MM.1S (cell line): ENCODE data around the gene CXorf58.
A peak's percentile ranks its signal among the peaks of the same experiment; 100 is the strongest.
"Not testable (repeated sequence)": the region's sequence is repeated elsewhere in the genome, so short reads cannot be mapped to it uniquely, and the experiment has no call there.

Experiments
- DNase-seq: peaks from one replicate; pipeline ENCODE4 v3.0.0-alpha.2; 2015
- H2AFZ ChIP-seq: fragments of 300-600 bp; sonication (generic); 2 replicates; pipeline ENCODE4 v1.6.0; 2016; ENCODE audit warnings: antibody characterized with exemption, low read length
- H3F3A ChIP-seq: fragments of 300-600 bp; sonication (generic); 2 replicates; pipeline ENCODE4 v1.6.1; 2016; ENCODE audit warnings: mild to moderate bottlenecking, antibody characterized with exemption, low read length, moderate library complexity, mixed read lengths; ENCODE audit not compliant: insufficient read depth
- H3K27ac ChIP-seq: fragments of 300-600 bp; sonication (generic); 2 replicates; pipeline ENCODE4 v1.5.1; 2016; ENCODE audit warnings: mild to moderate bottlenecking, low read length
- H3K27me3 ChIP-seq: fragments of 300-600 bp; sonication (generic); replicated peaks from 2 replicates; pipeline ENCODE4 v1.6.0; 2016; ENCODE audit warnings: low read length; ENCODE audit not compliant: insufficient read depth
- H3K36me3 ChIP-seq: fragments of 300-600 bp; sonication (generic); replicated peaks from 2 replicates; pipeline ENCODE4 v1.6.1; 2016; ENCODE audit warnings: mild to moderate bottlenecking, low read length, mixed read lengths; ENCODE audit not compliant: insufficient read depth
- H3K4me1 ChIP-seq: fragments of 300-600 bp; sonication (generic); 2 replicates; pipeline ENCODE4 v1.6.1; 2016; ENCODE audit warnings: low read length, mixed read lengths
- H3K4me2 ChIP-seq: fragments of 300-600 bp; sonication (generic); 2 replicates; pipeline ENCODE4 v1.6.0; 2016; ENCODE audit warnings: low read depth, low read length
- H3K4me3 ChIP-seq: fragments of 300-600 bp; sonication (generic); 2 replicates; pipeline ENCODE4 v1.5.1; 2016; ENCODE audit warnings: low read length, mixed read lengths
- H3K79me2 ChIP-seq: fragments of 300-600 bp; sonication (generic); 2 replicates; pipeline ENCODE4 v1.6.1; 2016; ENCODE audit warnings: mixed run types, low read length, mixed read lengths
- H3K9ac ChIP-seq: fragments of 300-600 bp; sonication (generic); 2 replicates; pipeline ENCODE4 v1.6.1; 2016; ENCODE audit warnings: low read length, mixed read lengths
- H3K9me2 ChIP-seq: fragments of 300-600 bp; sonication (generic); replicated peaks from 2 replicates; pipeline ENCODE4 v1.6.1; 2016; ENCODE audit warnings: mild to moderate bottlenecking, low read length, mixed read lengths; ENCODE audit not compliant: insufficient read depth
- H3K9me3 ChIP-seq: fragments of 300-600 bp; sonication (generic); replicated peaks from 2 replicates; pipeline ENCODE4 v1.6.1; 2016; ENCODE audit warnings: mild to moderate bottlenecking, low read length, mixed read lengths; ENCODE audit not compliant: insufficient read depth
- H4K20me1 ChIP-seq: fragments of 300-600 bp; sonication (generic); 2 replicates; pipeline ENCODE4 v1.6.1; 2016; ENCODE audit warnings: mild to moderate bottlenecking, low read length, moderate library complexity, mixed read lengths; ENCODE audit not compliant: insufficient read depth
- EZH2 ChIP-seq: fragments of 300-600 bp; sonication (generic); optimal IDR thresholded peaks from 2 replicates; pipeline ENCODE3; 2017; ENCODE audit warnings: low read depth, mild to moderate bottlenecking, antibody characterized with exemption, low read length, mixed read lengths
- EZH2phosphoT487 ChIP-seq: fragments of 300-600 bp; sonication (generic); IDR thresholded peaks from 2 replicates; pipeline ENCODE4 v1.6.1; 2018; ENCODE audit warnings: antibody characterized with exemption, low read length
- TF ChIP-seq, protein P1 (sequence below): fragments of 300-600 bp; sonication (generic); IDR thresholded peaks from 2 replicates; pipeline ENCODE4 v1.5.1; 2016; ENCODE audit warnings: antibody characterized with exemption, low read length, mixed read lengths

CXorf58 gene

GRCh38 chrX:23953908-23954269 is 46.1 kb downstream of the CXorf58 start:
- H3K4me3 ChIP-seq = peak overlapping the region; percentile 47; the same call in 1 of the 2 replicates

DNA sequence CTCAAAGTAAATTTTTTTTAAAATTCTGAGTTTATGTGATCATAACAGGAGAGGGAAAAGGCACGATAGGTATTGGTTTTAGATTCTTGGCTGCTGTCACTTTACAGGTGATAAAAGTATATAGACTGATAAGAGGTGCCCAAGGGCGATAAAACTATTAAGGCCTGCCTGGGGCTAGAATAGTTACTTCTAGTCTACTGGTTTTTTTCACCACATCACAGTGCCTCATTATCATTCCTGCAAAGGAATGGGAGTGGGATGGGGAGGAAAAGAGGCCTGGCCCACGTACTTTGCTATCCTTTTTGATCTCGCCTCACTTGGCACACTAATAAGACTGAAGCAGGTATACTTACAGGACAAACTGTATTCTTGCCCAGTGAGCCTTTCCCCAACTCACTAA is 46.6 kb downstream of the CXorf58 start:
- Histone ChIP-seq H3K79me2 (no peaks in the 10 kb centered on the region), H3K27ac (no peak overlapping the region), H3K9ac (no peak overlapping the region), H3K9me3 (no peaks in the 10 kb centered on the region), H2AFZ (no peak overlapping the region), H3K4me3 (no peak overlapping the region), H3F3A (no peaks in the 10 kb centered on the region), H3K27me3 (no peaks in the 10 kb centered on the region), H4K20me1 (no peaks in the 10 kb centered on the region), H3K4me2 (no peak overlapping the region), H3K9me2 (no peaks in the 10 kb centered on the region), H3K4me1 (no peaks in the 10 kb centered on the region), H3K36me3 (no peaks in the 10 kb centered on the region)
- no peak for DNase-seq
- TF ChIP-seq EZH2 = no peak
- TF ChIP-seq, protein P1, sequence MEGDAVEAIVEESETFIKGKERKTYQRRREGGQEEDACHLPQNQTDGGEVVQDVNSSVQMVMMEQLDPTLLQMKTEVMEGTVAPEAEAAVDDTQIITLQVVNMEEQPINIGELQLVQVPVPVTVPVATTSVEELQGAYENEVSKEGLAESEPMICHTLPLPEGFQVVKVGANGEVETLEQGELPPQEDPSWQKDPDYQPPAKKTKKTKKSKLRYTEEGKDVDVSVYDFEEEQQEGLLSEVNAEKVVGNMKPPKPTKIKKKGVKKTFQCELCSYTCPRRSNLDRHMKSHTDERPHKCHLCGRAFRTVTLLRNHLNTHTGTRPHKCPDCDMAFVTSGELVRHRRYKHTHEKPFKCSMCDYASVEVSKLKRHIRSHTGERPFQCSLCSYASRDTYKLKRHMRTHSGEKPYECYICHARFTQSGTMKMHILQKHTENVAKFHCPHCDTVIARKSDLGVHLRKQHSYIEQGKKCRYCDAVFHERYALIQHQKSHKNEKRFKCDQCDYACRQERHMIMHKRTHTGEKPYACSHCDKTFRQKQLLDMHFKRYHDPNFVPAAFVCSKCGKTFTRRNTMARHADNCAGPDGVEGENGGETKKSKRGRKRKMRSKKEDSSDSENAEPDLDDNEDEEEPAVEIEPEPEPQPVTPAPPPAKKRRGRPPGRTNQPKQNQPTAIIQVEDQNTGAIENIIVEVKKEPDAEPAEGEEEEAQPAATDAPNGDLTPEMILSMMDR = no peak
- no peak for TF ChIP-seq EZH2phosphoT487

More at GRCh38 chrX:23953908-23954269, 46.1 kb downstream of the CXorf58 start:
- no peak for DNase-seq
- Histone ChIP-seq H3K9ac (no peak overlapping the region), H3K27ac (no peak overlapping the region), H3F3A (no peaks in the 10 kb centered on the region), H3K36me3 (no peaks in the 10 kb centered on the region), H4K20me1 (no peaks in the 10 kb centered on the region), H3K27me3 (no peaks in the 10 kb centered on the region), H3K9me2 (no peaks in the 10 kb centered on the region), H3K79me2 (no peaks in the 10 kb centered on the region), H3K9me3 (no peaks in the 10 kb centered on the region), H3K4me2 (peak overlapping the region; percentile 75), H2AFZ (peak overlapping the region; percentile 61), H3K4me1 (no peaks in the 10 kb centered on the region)
- no peak for TF ChIP-seq EZH2
- TF ChIP-seq, protein P1 = peak; percentile 28

DNA sequence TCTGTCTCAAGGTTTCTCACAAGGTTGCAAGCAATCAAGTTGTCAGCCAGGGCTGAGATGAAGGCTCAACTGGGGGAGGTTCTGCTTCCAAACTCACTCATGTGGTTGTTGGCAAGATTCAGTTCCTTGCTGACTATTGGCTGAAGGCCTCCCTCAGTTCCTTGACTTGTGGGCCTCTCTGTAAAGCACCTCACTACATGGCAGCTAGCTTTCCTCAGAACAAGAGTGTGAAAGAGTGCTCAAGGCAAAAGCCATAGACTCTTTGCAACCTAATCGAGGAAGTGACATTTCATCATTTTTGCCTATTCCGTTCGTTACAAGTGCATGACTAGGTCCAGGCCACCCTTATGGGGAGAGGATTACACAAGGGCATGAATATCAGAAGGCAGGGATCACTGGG is 52.0 kb downstream of the CXorf58 start:
- H3K9me2 ChIP-seq = no peaks in the 10 kb centered on the region
- H3K79me2 ChIP-seq = no peaks in the 10 kb centered on the region
- H3K27me3 ChIP-seq = no peaks in the 10 kb centered on the region
- no peak overlapping the region for H3K9ac ChIP-seq
- no peak for DNase-seq
- H3K4me3 ChIP-seq = no peak overlapping the region
- H3K9me3 ChIP-seq = no peaks in the 10 kb centered on the region
- no peak overlapping the region for H2AFZ ChIP-seq
- H3F3A ChIP-seq = no peaks in the 10 kb centered on the region
- no peak for TF ChIP-seq EZH2phosphoT487
- TF ChIP-seq EZH2 = no peak
- TF ChIP-seq, protein P1 = no peak
- no peaks in the 10 kb centered on the region for H3K36me3 ChIP-seq
- H3K4me2 ChIP-seq = no peak overlapping the region
- no peak overlapping the region for H3K27ac ChIP-seq
- no peaks in the 10 kb centered on the region for H4K20me1 ChIP-seq
- H3K4me1 ChIP-seq = no peaks in the 10 kb centered on the region

DNA sequence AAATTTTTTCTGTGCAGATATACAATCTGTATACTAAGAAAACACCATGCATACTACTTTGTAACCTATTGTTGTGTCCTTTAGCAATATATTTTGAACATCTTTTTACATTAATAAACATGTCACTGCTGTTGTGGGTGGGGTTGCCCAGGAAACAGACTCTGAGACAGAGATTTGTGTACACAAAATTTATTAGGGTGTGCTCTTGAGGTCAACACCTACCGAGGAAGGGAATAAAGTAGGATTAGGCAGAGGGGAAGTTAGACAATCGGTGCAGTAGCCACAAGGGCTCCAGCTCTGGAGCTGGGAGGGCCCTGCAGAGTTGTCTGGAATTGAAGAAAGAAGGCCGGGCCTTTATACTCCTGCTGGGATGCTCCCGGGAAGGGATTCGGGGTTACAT is 56.4 kb downstream of the CXorf58 start:
- Histone ChIP-seq H3F3A (no peaks in the 10 kb centered on the region), H3K36me3 (no peaks in the 10 kb centered on the region), H3K9ac (no peak overlapping the region), H3K9me2 (no peaks in the 10 kb centered on the region), H3K27me3 (no peaks in the 10 kb centered on the region), H3K4me1 (no peaks in the 10 kb centered on the region), H2AFZ (no peak overlapping the region), H4K20me1 (no peaks in the 10 kb centered on the region), H3K4me2 (no peak overlapping the region), H3K4me3 (no peak overlapping the region), H3K79me2 (no peaks in the 10 kb centered on the region), H3K9me3 (no peaks in the 10 kb centered on the region), H3K27ac (no peak overlapping the region)
- no peak for TF ChIP-seq EZH2phosphoT487
- TF ChIP-seq, protein P1 = no peak
- no peak for TF ChIP-seq EZH2
- DNase-seq = no peak

GRCh38 chrX:23965630-23966029 is 57.8 kb downstream of the CXorf58 start:
- H3K9me3 ChIP-seq, H3F3A ChIP-seq, H3K4me3 ChIP-seq, H3K27ac ChIP-seq, H3K9ac ChIP-seq, H3K9me2 ChIP-seq, H4K20me1 ChIP-seq, H2AFZ ChIP-seq, H3K36me3 ChIP-seq, H3K4me1 ChIP-seq, DNase-seq, H3K27me3 ChIP-seq, H3K4me2 ChIP-seq, H3K79me2 ChIP-seq: not testable (repeated sequence)
